H1 (cell line): ENCODE results near the gene SPINK4. TPM values are rescaled to one million over a fixed set of nuclear protein-coding genes. Genes with fewer than 3 reads are reported as not detected.
A peak's percentile ranks its signal among the peaks of the same experiment; 100 is the strongest.

ENCODE experiments used
- CTCF ChIA-PET: fragments of 300-600 bp; sonication (Branson Sonifier 250); formaldehyde crosslinking; loops from one replicate; lab custom pipeline; 2021; ENCODE audit not compliant: partially characterized antibody; lab: Charles Lee
- POLR2A ChIA-PET: fragments of 300-600 bp; sonication (Branson Sonifier 250); formaldehyde crosslinking; loops from one replicate; lab custom pipeline; 2021; ENCODE audit warnings: inconsistent platforms; ENCODE audit not compliant: partially characterized antibody; lab: Charles Lee
- DNase-seq, 2 experiments: peaks; one replicate each; pipeline versions ENCODE4 v3.0.0 to v3.0.0-alpha.2; 2010 to 2022; ENCODE audit warnings: low spot score in 2 of 2, low read depth in 1 of 2, mixed read lengths in 1 of 2
- FAIRE-seq: peaks from 2 replicates; lab custom pipeline; 2011; peaks lifted over from hg19 to GRCh38; lab: Jason Lieb, UNC
- H2AFZ ChIP-seq: 2 replicates; pipeline ENCODE4 v1.8.1; 2012; ENCODE audit warnings: low read length, inconsistent platforms
- H2AK5ac ChIP-seq: 2 replicates; pipeline ENCODE4 v1.6.1; 2013; ENCODE audit warnings: low read depth, low read length
- H2BK120ac ChIP-seq: replicated peaks from 2 replicates; pipeline ENCODE3; 2013; ENCODE audit warnings: low read depth, low read length, inconsistent platforms
- H2BK12ac ChIP-seq: 2 replicates; pipeline ENCODE4 v1.6.1; 2013; ENCODE audit warnings: low read depth, low read length
- H2BK15ac ChIP-seq: 2 replicates; pipeline ENCODE4 v1.6.1; 2013; ENCODE audit warnings: low read length
- H2BK20ac ChIP-seq: 2 replicates; pipeline ENCODE4 v1.6.1; 2013; ENCODE audit warnings: low read length
- H2BK5ac ChIP-seq: 2 replicates; pipeline ENCODE4 v1.6.1; 2013; ENCODE audit warnings: low read depth, low read length
- H3K14ac ChIP-seq: 2 replicates; pipeline ENCODE4 v1.6.1; 2013; ENCODE audit warnings: inconsistent platforms; ENCODE audit not compliant: insufficient read length
- H3K18ac ChIP-seq: 2 replicates; pipeline ENCODE4 v1.6.1; 2013; ENCODE audit warnings: low read length; ENCODE audit errors: extremely low read depth
- H3K23ac ChIP-seq: 2 replicates; pipeline ENCODE4 v1.6.1; 2013; ENCODE audit warnings: inconsistent platforms; ENCODE audit not compliant: insufficient read length
- H3K23me2 ChIP-seq: 2 replicates; pipeline ENCODE4 v1.6.1; 2013; ENCODE audit warnings: low read depth, low read length
- H3K27ac ChIP-seq: 2 replicates; pipeline ENCODE4 v1.6.1; 2011; ENCODE audit warnings: low read depth, low read length, inconsistent platforms
- H3K27me3 ChIP-seq, 4 experiments: replicated peaks in 1 of 4; 1 replicate in 1 of 4; 2 replicates in 3 of 4; pipeline versions ENCODE4 v1.6.1 to v1.8.1; 2011 to 2013; ENCODE audit warnings: low read length in 3 of 4, mild to moderate bottlenecking in 3 of 4, inconsistent platforms in 2 of 4, mixed read lengths in 2 of 4, moderate library complexity in 1 of 4; ENCODE audit not compliant: control insufficient read depth in 3 of 4, insufficient read depth in 3 of 4; ENCODE audit errors: extremely low read depth in 1 of 4
- H3K36me3 ChIP-seq, 4 experiments: 2 replicates each; pipeline versions ENCODE4 v1.6.1 to v1.8.1; 2011 to 2013; ENCODE audit warnings: mild to moderate bottlenecking in 4 of 4, low read length in 3 of 4, moderate library complexity in 2 of 4, control low read depth in 1 of 4, inconsistent platforms in 1 of 4; ENCODE audit not compliant: insufficient read depth in 4 of 4, control insufficient read depth in 2 of 4
- H3K4ac ChIP-seq: replicated peaks from 2 replicates; pipeline ENCODE3; 2013; ENCODE audit warnings: low read length, low read depth, mixed read lengths, inconsistent platforms; ENCODE audit not compliant: insufficient read length
- H3K4me1 ChIP-seq, 4 experiments: replicated peaks in 1 of 4; 1 replicate in 1 of 4; 2 replicates in 3 of 4; pipeline versions ENCODE4 v1.6.1 to v1.8.1; 2011 to 2013; ENCODE audit warnings: low read length in 3 of 4, inconsistent platforms in 2 of 4, mixed read lengths in 1 of 4; ENCODE audit not compliant: insufficient read depth in 4 of 4, control insufficient read depth in 3 of 4
- H3K4me2 ChIP-seq, 2 experiments: 2 replicates each; pipeline versions ENCODE4 v1.6.1 to v1.8.1; 2011 to 2013; ENCODE audit warnings: low read depth in 2 of 2, low read length in 2 of 2, control low read depth in 1 of 2, inconsistent platforms in 1 of 2, mild to moderate bottlenecking in 1 of 2; ENCODE audit not compliant: insufficient read depth in 1 of 2
- H3K4me3 ChIP-seq, 4 experiments: fragments of 200-600, 300-600 bp in 1 of 4; sonication (generic), shearing (Covaris generic), sonication (Bioruptor Twin) in 1 of 4; 2 replicates each; pipeline versions ENCODE4 v1.5.1 to v1.8.1; 2011 to 2016; ENCODE audit warnings: low read length in 4 of 4, low read depth in 3 of 4, control low read depth in 2 of 4, inconsistent platforms in 2 of 4, mild to moderate bottlenecking in 2 of 4, mixed read lengths in 1 of 4, moderate library complexity in 1 of 4; ENCODE audit not compliant: insufficient read depth in 2 of 4; ENCODE audit errors: extremely low read depth in 1 of 4
- H3K56ac ChIP-seq: replicated peaks from 2 replicates; pipeline ENCODE3; 2013; ENCODE audit warnings: low read depth, mild to moderate bottlenecking, mixed read lengths, low read length, inconsistent platforms; ENCODE audit not compliant: insufficient read length
- H3K79me1 ChIP-seq: 2 replicates; pipeline ENCODE4 v1.6.1; 2013; ENCODE audit warnings: low read depth, low read length, control low read depth
- H3K79me2 ChIP-seq, 2 experiments: 2 replicates each; pipeline versions ENCODE4 v1.6.1 to v1.8.1; 2012 to 2013; ENCODE audit warnings: low read length in 2 of 2, mild to moderate bottlenecking in 2 of 2, inconsistent platforms in 1 of 2; ENCODE audit not compliant: insufficient read depth in 2 of 2, control insufficient read depth in 1 of 2
- H3K9ac ChIP-seq, 4 experiments: replicated peaks in 1 of 4; 1 replicate in 1 of 4; 2 replicates in 3 of 4; pipeline versions ENCODE4 v1.6.1 to v1.8.1; 2011 to 2013; ENCODE audit warnings: low read depth in 3 of 4, low read length in 3 of 4, control low read depth in 2 of 4, mild to moderate bottlenecking in 2 of 4, moderate library complexity in 2 of 4, inconsistent platforms in 1 of 4; ENCODE audit errors: extremely low read depth in 1 of 4
- H3K9me3 ChIP-seq, 2 experiments: 2 replicates each; pipeline versions ENCODE4 v1.6.1 to v1.8.1; 2012 to 2013; ENCODE audit warnings: mild to moderate bottlenecking in 2 of 2, moderate library complexity in 2 of 2, control low read depth in 1 of 2, inconsistent platforms in 1 of 2, low read depth in 1 of 2, low read length in 1 of 2, mixed read lengths in 1 of 2; ENCODE audit not compliant: insufficient read depth in 2 of 2
- H4K20me1 ChIP-seq, 2 experiments: replicated peaks in 1 of 2; 2 replicates each; pipeline versions ENCODE3 to v1.8.1; 2011 to 2013; ENCODE audit warnings: inconsistent platforms in 2 of 2, low read length in 2 of 2, mild to moderate bottlenecking in 1 of 2; ENCODE audit not compliant: insufficient read depth in 2 of 2, control insufficient read depth in 1 of 2
- H4K5ac ChIP-seq: 2 replicates; pipeline ENCODE4 v1.6.1; 2013; ENCODE audit warnings: low read length, low read depth, mixed read lengths, inconsistent platforms; ENCODE audit not compliant: insufficient read length
- H4K8ac ChIP-seq: 2 replicates; pipeline ENCODE4 v1.8.0; 2013; ENCODE audit warnings: mild to moderate bottlenecking, moderate library complexity, low read length, inconsistent platforms; ENCODE audit not compliant: insufficient read depth; ENCODE audit errors: extremely low read depth
- H4K91ac ChIP-seq: replicated peaks from 2 replicates; pipeline ENCODE3; 2013; ENCODE audit warnings: low read length, mixed read lengths, inconsistent platforms; ENCODE audit not compliant: insufficient read length
- KDM5A ChIP-seq: fragments of 200-600 bp; IDR thresholded peaks from 2 replicates; pipeline ENCODE4 v1.7.1; 2012; ENCODE audit warnings: mild to moderate bottlenecking, low read length, inconsistent platforms, mixed read lengths
- TAF1 ChIP-seq: IDR thresholded peaks from 2 replicates; pipeline ENCODE4 v1.6.1; 2011; ENCODE audit warnings: mild to moderate bottlenecking, low read depth, low read length
- WGBS, 2 experiments: shearing (Covaris generic) in 1 of 2; methylation state at CpG; one replicate each; pipeline versions ENCODE4 v1.1.6 to v1.1.7; 2013 to 2015; ENCODE audit warnings: low lambda C conversion rate in 2 of 2, mixed read lengths in 2 of 2, inconsistent platforms in 1 of 2, low coverage in 1 of 2, missing lambda C conversion rate in 1 of 2; ENCODE audit not compliant: insufficient replicate concordance in 2 of 2, insufficient coverage in 1 of 2, insufficient read length in 1 of 2; ENCODE audit errors: extremely low coverage in 1 of 2, missing lambda C conversion rate in 1 of 2; 5-methylcytosine and 5-hydroxymethylcytosine counted together
- polyA plus RNA-seq, 7 experiments: library from polyadenylated mRNA; depleted of rRNA in 3 of 7; stranded (reverse) in 5 of 7; unstranded in 2 of 7; fragments of >200 nt in 5 of 7; fragments of 200-250 nt in 2 of 7; gene quantifications; 1 replicate in 5 of 7; 2 replicates in 1 of 7; 4 replicates in 1 of 7; pipeline versions ENCODE4 v1.2.1 to v1.2.3, GENCODE V29; 2011 to 2013; ENCODE audit warnings: missing spikeins in 2 of 7, mixed read lengths in 2 of 7
- total RNA-seq: library from RNA; stranded (reverse); fragmentation: NEBNext Ultra II Directional; extraction: Animal tissue kit (Norgen Biotek cat#: 25700); gene quantifications from 2 replicates; pipeline ENCODE4 v1.2.1, GENCODE V29; 2021

SPINK4 gene
- total and polyA plus RNA-seq, 2 of the 8 experiments (the other 6 are each of a cell fraction or from before 2014, with no cell fraction given): not detected

DNA sequence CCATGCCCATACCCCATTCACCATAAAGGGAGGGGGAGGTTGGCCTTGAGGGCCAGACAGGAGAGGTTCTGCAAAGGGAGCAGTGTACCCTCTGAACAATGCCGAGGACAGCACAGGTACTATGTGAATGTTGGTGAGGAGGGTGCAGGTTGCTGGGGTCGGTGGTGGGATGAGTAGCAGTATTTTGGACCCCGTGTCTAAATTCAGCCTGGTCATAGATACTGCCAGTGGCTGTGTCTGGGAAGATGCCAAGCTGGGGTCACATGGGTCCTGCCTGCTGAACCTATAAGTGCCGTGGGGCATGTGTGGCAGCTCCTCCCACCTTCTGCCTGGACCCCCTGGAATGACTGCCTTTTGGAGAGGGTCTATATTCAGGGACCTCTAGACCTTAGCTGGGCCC lies 11.4 kb upstream of the SPINK4 start:
- no peaks in the 10 kb centered on the region for H3K23me2 ChIP-seq
- FAIRE-seq (no peak), DNase-seq (no peak)
- H2AK5ac ChIP-seq: no peak overlapping the region
- no peak overlapping the region for H4K8ac ChIP-seq
- H3K36me3 ChIP-seq: no peaks in the 10 kb centered on the region
- no peaks in the 10 kb centered on the region for H3K9me3 ChIP-seq
- no peaks in the 10 kb centered on the region for H4K20me1 ChIP-seq
- H2BK120ac ChIP-seq: no peak overlapping the region
- H3K4me3 ChIP-seq: no peak overlapping the region
- H2BK15ac ChIP-seq: no peak overlapping the region
- POLR2A ChIA-PET: interaction anchor here (0.8 kb wide), 1 partner anchor 147 kb away, joined by 3 read pairs; no protein-coding TSS in a partner anchor
- H3K14ac ChIP-seq: no peak overlapping the region
- whole genome bisulfite sequencing, 2 experiments: 90% methylated on average over 4 of the region's 4 CpGs; no CpG with 5 or more reads in 1 of the 2 experiments
- no peak overlapping the region for H3K27ac ChIP-seq
- H4K5ac ChIP-seq: no peak overlapping the region
- H3K23ac ChIP-seq: no peak overlapping the region
- H3K79me1 ChIP-seq: no peaks in the 10 kb centered on the region
- no peak overlapping the region for H3K56ac ChIP-seq
- no peak overlapping the region for H2BK20ac ChIP-seq
- H3K79me2 ChIP-seq: no peaks in the 10 kb centered on the region
- TF ChIP-seq TAF1: no peak
- TF ChIP-seq KDM5A: no peak
- H3K4me2 ChIP-seq: no peak overlapping the region
- H3K18ac ChIP-seq: no peak overlapping the region
- 0 out of 2 replicates have a peak overlapping the region, but pooled peaks have one; percentile 56 for H2AFZ ChIP-seq
- H3K27me3 ChIP-seq: no peaks in the 10 kb centered on the region; a peak in 1 of 7 replicates
- H2BK12ac ChIP-seq: no peak overlapping the region
- H3K9ac ChIP-seq: no peak overlapping the region
- H3K4me1 ChIP-seq: peaks cover 0 to 2% (median 0%) of the 10 kb centered on the region in 4 experiments; a peak in 1 of 7 replicates
- H4K91ac ChIP-seq: no peak overlapping the region
- H3K4ac ChIP-seq: no peak overlapping the region
- CTCF ChIA-PET: interaction anchor here (0.7 to 1.2 kb wide), 5 partner anchors 11 to 103 kb away, joined by 3 to 4 read pairs (median 3); partner anchors contain the start of gene SPINK4
- H2BK5ac ChIP-seq: no peak overlapping the region
